ENCODE data around the gene MBP.

Gene MBP

DNA sequence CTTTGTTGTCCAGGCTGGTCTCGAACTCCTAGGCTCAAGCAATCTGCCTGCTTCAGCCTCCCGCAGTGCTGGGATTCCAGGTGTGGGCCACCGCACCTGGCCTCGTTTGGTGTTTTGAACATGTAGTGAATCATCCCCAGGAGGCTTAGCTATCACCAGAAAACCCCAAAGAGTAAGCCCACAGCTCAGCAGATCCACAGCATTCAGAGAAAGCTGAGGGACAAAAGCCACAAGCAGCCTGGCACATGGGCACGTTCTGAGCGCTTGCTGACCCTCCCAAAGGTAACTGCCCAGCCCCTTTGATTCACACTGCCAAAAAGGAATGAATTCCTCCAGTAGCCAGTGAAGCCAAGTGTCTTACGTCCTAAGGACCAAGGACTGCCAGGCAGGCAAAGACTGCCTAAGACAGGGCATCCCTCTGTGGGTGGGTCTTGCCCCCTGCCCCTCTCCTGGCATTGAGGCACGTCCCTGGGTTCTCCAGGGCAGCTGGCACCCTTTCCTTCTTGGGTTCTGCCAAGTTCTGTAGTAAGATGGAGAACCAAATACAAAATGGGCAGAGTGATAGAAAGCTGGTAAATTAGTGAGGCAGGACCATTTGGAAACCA, 31.7 kb downstream of the MBP start:
- DNase-seq (ENCODE audit: low spot score), result no peak

DNA sequence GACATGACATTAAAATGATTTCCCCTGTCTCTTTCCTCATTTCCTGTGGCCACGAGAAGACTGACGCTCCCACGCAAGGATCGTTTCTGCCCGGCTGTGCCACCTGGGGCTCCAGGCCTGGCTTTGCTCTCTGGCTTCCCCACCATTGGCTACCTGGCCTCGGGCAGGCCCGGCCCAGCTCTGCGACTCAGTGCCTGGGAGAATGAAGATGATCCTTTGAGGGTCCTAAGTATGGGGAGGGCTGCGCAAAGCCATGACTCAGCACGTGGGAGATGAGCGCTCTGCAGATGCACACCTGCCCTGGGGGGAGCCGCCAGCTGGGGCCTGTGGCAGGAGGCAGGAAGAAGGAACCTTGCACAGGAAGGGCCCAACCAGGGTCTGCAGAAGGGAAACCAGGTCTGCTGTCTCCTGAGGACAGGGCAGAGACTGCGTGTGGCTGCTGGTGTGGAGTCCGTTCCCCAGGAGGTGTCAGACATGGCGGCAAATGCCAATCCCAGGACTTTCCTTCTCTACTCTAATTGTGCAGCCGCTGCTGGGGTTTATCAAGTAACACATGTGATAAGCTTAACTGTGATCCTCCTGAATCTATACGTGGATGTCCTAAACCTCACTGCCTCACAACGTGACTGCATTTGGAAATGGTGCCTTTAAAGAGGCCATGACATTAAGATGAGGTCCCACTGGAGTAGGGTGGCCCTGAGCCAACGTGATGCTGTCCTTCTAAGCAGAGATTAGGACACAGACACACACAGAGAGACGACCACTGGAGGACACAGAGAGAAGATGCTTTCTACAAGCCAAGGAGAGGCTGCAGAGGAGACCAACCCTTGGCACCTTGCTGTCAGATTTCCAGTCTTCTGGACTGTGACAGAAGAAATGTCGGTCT, 32.9 kb downstream of the MBP start:
- DNase-seq (ENCODE audit: low spot score), result no peak

DNA sequence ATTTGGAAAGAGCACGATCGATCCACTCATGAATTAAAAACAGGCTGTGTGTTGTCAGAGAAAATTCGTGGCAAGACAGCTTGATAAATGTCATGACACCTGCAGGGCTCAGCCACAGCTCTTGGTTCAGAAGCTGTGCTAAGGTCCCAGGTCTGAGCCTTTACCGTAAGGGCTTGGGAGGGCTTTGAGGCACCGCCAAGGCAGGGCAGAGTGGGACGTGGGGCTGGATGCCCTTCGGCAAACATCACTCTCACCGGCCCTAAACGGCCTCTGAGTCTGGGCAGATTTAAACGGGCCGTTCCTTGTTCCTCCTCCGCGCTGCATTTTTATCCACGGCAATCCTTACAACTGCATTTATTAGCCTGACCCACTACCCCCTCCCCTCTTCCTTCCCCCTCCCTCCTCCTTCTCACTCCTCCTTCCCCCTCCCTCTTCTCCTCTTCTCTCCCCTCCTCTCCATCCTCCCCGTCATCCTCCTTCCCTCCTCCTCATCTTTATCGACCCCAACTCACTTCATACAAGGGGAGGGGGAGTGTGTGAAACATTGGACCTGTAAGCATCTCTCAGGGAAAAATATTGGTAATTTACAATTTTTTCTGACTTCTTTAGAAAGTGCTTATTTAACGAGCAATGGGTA, 33.9 kb downstream of the MBP start:
- DNase-seq (ENCODE audit: low spot score), result no peak

DNA sequence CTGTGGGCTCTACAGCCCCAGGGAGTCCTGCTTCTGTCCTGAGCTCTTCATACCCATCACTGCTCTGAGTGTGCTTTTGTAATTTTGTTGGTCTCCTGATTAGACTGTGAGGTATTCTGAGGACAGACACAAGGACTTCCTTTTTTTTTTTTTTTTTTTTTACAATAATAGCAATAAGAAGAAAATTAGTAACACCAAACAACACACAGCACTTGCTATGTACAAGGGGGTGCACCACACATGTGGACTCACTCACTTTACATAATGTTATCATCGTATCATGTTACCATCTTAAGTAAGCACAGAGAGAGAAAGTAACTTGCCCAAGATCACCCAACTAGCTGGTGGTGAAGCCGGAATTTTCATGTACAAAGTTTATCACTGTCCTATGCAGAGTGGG, 34.6 kb downstream of the MBP start:
- DNase-seq (ENCODE audit: low spot score), result no peak

DNA sequence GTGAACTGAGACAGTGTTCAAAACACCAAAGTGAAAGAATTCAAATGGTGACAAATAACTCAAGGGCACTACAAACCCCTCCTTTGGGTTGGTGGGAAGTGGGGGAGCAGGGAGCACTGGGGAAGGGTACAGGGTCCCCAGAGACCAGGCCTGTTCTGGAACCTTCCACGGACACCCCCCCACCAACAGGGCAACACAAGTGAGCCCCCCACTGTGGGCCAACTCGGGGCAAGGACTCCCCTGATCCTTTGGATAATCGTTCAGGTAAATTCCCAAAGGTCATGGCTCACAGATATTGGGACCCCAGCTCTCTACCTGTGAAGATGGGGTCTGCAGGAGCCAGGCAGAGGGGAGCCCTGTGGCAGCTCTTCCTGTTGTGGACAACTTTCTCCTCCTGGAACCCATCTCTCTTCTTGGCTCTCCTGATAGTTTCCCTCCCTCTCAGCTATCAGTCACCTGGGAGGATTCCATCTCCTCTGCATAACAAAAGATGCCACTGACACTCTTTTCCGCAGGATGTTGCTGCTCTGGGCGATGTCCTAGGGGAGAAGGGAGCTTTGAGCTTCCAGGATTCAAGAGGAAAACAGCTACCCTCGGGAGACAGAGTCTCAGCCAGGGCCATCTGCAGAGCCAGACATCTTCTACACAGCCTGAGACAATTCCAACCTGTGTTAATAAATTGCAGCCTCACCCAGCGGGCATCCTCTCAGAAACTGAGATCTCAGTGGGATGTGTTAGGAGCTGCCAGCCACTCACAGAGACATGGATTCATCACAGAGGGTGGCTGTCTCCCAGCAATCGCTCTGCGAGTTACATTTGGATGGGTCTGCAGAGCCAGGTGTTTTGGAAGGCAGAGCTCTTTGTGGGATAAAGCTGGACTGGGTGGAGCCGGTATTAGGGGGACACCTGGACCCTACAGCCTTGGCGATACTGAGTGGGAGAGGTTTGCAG, 35.4 kb downstream of the MBP start:
- no peak for DNase-seq (ENCODE audit: low spot score)

DNA sequence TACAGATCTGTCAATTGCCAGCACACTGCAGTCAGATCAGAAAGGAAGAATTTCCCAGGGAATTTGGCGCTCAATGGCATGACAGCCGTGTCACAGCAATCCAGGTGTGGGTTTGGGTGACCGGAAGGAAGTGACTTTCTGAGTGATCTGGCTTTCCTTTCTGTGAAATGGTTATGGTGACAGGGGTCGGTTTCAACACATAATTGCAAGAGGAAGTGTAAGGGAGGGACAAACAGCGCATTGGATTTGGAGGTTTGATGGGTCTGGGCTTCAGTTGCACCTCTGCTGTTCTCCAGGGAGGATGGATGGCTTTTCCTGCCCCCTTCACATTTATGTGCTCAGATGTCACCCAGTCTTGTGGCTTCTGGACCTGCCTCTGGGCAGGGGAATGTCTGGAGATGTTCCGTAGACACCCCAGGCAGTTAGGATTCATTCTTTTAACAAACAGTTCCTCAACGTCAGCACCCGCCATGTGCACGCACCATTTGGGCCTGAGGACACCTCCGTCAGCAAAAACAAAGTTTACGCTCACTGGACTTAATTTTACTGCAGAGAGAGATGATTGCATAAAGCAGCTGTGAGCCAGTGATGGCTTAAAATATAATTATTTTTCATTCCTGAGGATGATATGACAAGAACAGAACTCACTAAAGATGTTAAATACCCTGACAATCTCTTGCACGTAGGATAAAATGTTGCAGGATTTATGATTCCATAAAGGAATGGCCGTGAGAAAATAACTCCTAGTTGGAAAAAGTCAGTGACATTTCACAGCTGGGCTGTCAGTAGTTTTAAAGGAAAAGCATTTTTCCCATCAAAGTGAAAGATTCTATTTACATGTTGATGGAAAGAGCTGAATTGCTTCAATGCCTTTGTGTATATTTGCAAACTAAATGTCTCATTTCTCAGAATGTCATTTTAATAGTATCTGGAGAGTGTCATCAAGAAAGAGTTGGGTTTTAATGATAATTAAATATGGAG, 36.9 kb downstream of the MBP start:
- DNase-seq (ENCODE audit: low spot score), result no peak

DNA sequence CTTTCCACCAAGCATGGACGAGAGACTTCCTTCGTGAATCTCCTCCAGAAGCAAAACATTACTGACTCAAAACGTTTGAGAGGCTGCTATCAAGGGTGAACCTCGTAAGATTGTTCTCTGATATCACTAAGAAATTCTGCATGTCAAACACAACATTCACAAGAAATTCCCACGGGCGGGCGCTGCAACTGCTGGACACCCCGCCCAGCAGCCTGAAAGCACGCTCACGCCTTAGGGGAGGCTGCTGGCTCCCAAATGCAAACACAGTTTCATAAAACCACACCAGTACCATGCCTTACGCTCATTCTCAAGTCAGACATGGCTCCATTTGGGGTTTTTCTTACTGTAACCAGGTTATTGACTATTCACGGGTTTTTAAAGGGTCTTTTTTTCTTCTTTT, 39.0 kb downstream of the MBP start:
- DNase-seq (ENCODE audit: low spot score), result no peak

DNA sequence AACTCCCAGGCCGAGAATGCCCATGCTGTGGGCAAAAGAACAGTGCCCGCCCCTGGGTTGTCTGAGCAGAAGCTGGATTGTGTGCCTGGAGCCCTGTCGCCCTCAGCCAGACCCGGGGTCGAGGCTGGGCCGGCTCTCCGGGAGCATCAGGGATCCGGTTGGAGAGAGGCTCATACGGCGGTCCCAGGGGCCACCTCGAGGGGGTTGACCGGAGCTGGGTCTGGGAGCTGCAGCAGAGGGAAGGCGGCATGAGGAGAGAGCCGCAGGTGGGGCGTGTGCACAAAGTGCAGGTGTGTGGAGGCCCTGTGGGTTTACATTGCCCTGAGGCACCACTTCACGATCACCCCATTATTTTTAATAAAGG, 39.5 kb downstream of the MBP start:
- DNase-seq (ENCODE audit: low spot score), result no peak

DNA sequence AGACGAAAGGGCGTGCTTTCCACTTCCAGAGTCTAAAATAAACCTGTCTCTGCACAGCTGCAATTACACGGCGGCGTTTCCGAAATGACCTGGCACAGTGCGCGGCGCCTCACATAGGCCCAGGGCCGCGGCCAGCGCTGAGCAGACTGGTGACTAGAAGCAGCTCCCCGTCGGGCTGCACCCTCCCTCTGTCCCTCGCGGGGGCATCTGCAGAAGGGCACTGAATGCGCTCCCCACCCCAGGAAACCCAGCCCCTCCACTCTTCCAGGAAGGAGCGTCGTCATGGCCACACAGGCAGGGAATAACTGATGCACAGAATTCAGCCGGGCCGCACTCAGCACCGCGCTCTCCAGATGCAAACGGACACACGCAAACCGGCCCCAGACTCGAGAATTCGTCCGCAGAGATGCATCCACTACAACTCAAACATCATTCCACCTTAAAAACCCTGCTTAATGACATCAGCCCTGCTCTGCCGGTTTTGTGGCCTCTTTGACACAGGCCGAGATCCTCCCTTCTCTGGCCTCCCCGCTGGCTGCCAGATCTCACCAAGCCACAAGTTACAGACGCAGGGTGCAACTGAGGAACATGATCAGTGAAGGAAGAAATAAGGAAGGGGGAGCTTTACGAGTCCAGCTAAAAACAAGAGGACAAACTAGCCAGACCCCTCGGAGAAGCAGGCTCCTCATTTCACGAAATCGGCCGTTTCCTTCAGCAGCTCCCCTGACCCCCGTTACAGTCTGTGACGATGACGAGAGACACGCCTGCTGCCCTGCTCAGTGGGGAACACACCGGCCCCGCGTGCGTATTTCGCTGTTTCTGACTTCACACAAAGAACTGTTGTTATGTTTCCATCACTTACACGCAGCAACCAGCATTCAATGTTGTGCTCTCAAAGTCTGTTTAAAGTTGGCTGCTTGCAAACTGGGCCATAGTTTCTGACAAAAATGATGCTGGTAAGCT, 40.2 kb downstream of the MBP start:
- no peak for DNase-seq (ENCODE audit: low spot score)

DNA sequence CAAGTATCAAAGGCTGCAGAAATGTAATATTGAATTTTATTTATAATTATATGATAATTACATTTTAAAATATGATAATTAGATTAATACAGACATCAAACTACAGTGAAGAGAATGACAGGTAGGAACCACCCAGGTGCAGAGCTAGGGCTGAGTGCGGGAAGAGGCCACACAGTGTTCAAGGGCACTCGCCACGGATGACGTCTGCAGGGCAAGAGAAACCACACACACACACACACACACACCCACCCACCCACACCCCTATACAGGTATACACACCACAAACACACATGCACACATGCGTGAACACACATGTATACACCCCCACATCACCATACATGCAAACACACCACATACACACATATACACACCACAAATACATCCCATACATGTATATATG, 41.2 kb downstream of the MBP start:
- DNase-seq (ENCODE audit: low spot score), result no peak

DNA sequence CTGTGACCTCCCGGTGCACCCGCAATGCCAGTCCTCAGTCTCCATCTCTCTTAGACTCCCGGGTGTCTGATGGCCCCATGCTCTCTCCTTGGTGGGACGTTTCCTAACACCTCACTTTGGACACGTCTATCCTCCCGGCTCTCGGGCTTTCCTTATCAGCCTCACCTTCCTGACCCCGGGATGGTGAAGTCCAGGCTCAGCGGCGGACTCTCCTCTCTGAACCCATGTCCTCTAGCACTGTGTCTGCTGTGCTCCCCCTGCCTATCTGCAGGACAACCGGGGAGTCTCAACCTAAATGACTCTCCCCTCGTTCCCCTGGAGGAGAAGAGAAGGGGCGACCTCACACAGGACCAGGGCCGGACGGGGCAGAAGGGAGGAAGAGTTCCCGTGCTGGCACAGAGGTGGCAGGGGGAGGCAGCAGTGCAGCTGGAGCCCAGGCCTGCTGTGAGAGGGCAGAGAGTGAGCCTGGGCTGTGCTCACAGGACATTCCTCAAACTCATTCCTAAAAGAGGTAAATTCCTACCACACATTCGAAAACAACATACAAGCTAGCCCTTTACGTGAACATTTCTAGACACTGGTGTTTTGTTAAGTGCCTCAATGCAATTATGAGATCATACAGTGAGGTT, 41.9 kb downstream of the MBP start:
- no peak for DNase-seq (ENCODE audit: low spot score)

DNA sequence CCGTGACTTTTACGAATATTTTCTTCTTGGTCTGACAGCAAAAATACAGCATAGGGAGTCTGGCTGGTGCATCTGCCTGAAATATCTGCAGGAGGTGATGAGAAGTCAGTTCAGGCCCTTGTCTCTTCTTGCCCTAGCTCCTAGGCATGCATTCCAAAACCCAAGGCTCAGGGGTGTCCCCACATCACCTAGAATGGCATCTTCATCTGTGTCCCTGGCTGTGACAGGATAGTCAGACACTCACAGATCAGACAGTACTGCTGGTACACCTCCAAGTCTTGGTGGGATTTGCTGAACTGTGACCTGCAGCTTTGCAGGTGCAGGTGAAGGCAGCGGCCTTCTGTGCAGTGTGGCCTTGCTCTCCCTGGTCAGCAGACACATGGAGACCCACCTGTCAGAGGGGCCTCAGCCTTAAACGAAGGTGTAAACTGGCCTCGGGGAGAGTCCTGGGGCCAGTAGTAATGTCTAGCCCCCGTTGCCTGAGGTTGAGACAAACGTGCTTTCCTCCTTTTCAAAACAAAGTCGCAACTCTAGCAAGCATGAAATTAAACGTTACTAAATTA, 42.8 kb downstream of the MBP start:
- DNase-seq (ENCODE audit: low spot score), result no peak

DNA sequence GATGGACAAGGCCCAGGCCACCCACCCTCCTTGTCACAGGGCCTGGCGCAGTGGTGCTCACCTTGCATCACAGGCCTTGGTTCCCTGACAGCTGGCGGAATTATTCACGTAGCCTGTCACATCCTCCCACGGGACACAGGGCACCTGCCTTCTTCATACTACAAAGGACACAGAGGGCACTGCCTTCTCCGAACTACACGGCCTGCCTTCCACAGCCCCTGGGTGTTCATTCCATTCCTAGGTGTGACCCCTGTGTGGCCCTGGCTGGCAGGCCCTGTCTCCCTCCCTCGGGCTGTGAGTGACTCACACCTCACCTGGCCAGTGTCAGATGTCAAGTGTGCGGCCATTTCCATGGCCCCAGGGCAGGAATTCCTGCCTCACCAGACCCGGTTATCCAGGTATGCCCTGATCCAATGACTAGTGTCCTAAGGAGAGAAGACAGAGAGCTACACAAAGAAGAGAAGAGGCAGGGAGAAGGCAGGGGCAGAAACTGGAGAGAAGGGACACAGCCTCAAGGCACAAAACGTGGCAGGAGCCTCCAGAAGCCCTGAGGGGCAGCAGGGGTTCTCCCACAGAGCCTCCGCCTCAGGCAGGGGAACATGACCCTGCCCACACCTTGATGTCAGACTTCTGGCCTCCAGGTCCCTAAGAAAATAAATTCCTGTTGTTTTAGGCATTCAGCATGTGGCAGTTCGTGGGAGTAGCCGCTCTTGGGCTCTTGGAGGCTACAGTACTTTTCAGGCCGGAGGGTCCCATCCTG, 43.4 kb downstream of the MBP start:
- DNase-seq (ENCODE audit: low spot score), result peak; percentile 66

DNA sequence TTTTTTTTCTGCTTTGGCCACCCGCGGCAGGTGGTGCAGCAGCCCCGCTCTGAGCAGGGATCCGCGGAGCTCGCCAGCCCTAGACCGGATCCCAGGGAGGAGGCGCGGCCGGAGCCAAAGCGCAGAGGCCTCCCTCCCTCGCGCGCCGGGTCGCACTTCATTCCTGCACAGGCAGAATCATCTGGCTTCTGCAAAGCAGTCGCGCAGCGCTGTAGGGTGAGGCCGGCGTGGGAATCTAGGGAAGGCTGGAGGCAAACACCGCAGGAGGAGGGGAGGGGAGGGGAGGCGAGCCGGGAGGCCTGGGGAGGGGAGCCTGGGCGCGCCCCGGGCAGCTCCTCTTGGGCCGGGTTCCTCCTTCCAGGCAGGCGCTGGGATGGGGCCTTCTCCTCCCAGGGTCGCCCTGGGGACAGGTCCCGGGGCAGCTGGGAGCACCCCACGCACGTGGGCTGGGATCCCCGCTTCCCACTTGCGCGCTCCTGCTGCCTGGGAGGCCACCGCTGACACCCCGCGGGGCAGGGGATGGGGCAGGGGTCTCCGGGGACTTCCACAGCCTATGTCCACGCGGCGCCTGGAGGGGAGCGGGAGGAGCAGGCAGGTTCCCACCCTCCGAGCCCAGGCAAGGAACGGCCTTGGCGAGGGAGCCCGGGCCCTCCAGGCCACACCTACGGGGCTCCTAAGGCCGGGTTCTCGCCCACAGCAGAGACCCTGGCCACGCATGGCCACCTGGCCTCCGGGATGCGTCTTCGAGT, 45.0 kb downstream of the MBP start:
- no peak for DNase-seq (ENCODE audit: low spot score)

DNA sequence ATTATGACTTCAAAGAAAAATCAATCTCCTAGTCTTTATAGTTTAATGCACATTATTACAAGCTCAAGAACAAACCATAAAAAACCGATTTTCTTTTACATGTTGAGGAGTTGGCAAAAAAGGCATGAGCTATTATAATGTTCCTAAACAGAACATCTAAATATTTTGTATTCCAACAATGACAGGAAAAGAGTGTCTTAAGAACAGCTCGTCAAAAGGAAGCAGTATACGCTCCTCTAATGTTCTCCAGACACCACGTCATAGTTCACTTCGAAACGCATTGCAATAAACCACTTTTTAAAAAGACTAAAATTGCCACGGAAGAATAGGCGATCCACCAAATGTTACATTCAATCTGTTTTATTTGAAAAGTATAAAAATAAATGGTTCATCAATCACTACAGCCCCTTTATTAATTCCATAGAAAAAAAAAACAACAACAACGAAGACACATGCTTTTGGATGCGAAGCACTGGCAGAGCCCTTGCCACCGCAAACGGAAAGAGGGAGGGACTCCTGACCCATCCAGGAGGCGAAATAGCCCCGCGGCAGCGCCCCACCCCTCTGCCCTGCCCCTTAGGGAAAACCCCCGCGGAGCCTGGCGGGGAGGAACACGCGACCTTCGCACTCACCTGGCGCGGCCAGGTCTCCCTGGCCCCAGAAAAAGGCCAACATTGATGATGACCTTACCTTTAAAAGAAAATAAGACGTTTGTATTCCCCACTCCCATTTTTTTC, 45.8 kb downstream of the MBP start:
- no peak for DNase-seq (ENCODE audit: low spot score)

DNA sequence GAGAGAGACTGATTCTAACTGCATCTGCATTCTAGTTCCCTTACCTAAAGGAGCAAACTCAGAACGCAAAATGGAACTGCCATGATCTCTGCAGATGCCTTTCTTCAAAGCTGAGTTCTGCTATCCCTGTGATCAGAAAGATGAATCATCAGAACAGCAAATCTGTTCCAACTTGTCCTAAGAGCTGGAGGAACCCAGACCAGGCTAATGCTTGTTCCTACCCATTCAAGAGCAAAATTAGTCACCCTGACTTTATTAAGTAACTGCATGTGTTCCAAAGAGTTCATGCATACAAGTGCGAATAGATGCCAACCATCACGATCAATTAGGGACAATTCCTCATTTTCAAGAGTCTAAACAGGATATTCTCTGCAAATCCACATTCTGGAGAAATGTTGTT, 46.5 kb downstream of the MBP start:
- DNase-seq (ENCODE audit: low spot score), result no peak

DNA sequence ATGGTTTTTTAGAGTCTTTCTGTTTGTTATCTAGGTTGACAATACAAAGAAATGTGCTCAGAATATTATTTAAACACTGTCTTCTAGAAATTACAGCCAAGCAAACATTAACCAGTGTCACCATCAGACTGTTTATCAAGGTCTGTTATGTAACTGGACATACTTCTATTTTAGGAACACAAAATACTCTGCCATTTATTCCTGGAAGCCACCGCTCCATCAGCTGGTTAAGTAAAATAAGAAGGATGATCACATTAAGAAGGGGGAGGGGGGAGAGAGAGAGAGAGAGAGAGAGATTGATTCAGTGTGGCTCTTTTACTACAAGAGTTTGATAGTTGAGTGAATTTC, 47.9 kb downstream of the MBP start:
- DNase-seq (ENCODE audit: low spot score), result no peak
